Right cardiac atrium (tissue), 5 donors: ENCODE data around the gene NAP1L1. TPM values are rescaled to one million over a fixed set of nuclear protein-coding genes. Genes with fewer than 3 reads are reported as not detected.
A peak's percentile ranks its signal among the peaks of the same experiment; 100 is the strongest.
"Not testable (repeated sequence)": the region's sequence is repeated elsewhere in the genome, so short reads cannot be mapped to it uniquely, and the experiment has no call there.

Experiments
- ATAC-seq, 2 donors: fragments of 200-7000 bp; cut with Tn5 transposase; one replicate each; pipeline versions ENCODE4 v1.8.0 to v1.9.1; 2020; ENCODE audit warnings: moderate library complexity in 2 of 2, mild to moderate bottlenecking in 1 of 2
- DNase-seq, 3 donors: peaks; one replicate each; pipeline ENCODE4 v3.0.0-alpha.2; 2020
- H3K27ac ChIP-seq: one replicate; pipeline ENCODE4 v1.5.1; 2013; ENCODE audit warnings: mild to moderate bottlenecking, low read length, control low read depth, moderate library complexity
- H3K27me3 ChIP-seq: one replicate; pipeline ENCODE4 v1.6.1; 2013; ENCODE audit not compliant: control insufficient read depth, insufficient read depth
- H3K4me1 ChIP-seq: one replicate; pipeline ENCODE4 v1.6.1; 2013; ENCODE audit warnings: low read length; ENCODE audit not compliant: control insufficient read depth, insufficient read depth
- H3K4me3 ChIP-seq: one replicate; pipeline ENCODE4 v1.5.1; 2013; ENCODE audit warnings: low read length, control low read depth
- H3K9me3 ChIP-seq: one replicate; pipeline ENCODE4 v1.6.1; 2013; ENCODE audit warnings: low read length; ENCODE audit not compliant: control insufficient read depth
- WGBS: extraction: QIAGEN DNeasy Blood & Tissue Kit; methylation state at CpG from one replicate; pipeline ENCODE4 v1.1.7; 2013; 5-methylcytosine and 5-hydroxymethylcytosine counted together
- intact Hi-C, 4 donors: fragments of 100-400 bp; cut with DNase I; formaldehyde crosslinking; loops; one replicate each; pipeline versions ENCODE4 v1.11.0 to v1.14.0; 2022 to 2023
- polyA plus RNA-seq: library from polyadenylated mRNA; stranded (reverse); fragments of 200-250 nt; gene quantifications from one replicate; pipeline ENCODE4 v1.2.3, GENCODE V29; 2013
- total RNA-seq, 4 donors: library from RNA; stranded (reverse); fragmentation: NEBNext Ultra II Directional; extraction: Animal tissue kit (Norgen Biotek cat#: 25700); gene quantifications; one replicate each; pipeline ENCODE4 v1.2.1, GENCODE V29; 2021
- donor health status: healthy with polysubstance abuse.
- donor health status: DM: no; HTN: yes; CAD: no.
- donor health status: DM: no; HTN: no; CAD: no.
- donor health status: DM: no; HTN: yes; CAD: no; lungs with severe emphysema.
- donor health status: DM: yes; HTN: yes; CAD: no.

Gene NAP1L1
- total and polyA plus RNA-seq, 5 donors: 335 to 471 (median 371) TPM

GRCh38 chr12:75998292-75999063 is 86.0 kb downstream of the NAP1L1 start:
- intact Hi-C loops: no loop called here
- H3K9me3 ChIP-seq: no peaks in the 10 kb centered on the region

GRCh38 chr12:75997658-75998057 is 86.8 kb downstream of the NAP1L1 start:
- ATAC-seq: no peak
- 67% methylated on average over 3 of the region's 3 CpGs for WGBS
- Histone ChIP-seq H3K4me3 (no peak overlapping the region), H3K27me3 (no peaks in the 10 kb centered on the region), H3K27ac (no peak overlapping the region), H3K4me1 (peaks cover 2% of the 10 kb centered on the region), H3K9me3 (no peaks in the 10 kb centered on the region)
- intact Hi-C loops: no loop called here
- no peak for DNase-seq

More at GRCh38 chr12:75998292-75999063, 86.0 kb downstream of the NAP1L1 start:
- peaks cover 2% of the 10 kb centered on the region for H3K4me1 ChIP-seq
- ATAC-seq: no peak
- H3K27me3 ChIP-seq: no peaks in the 10 kb centered on the region
- no peak overlapping the region for H3K27ac ChIP-seq
- no peak for DNase-seq
- no peak overlapping the region for H3K4me3 ChIP-seq
- 75% methylated on average over 4 of the region's 4 CpGs for WGBS

- no peak overlapping the region for H3K4me3 ChIP-seq
- H3K27me3 ChIP-seq: no peaks in the 10 kb centered on the region
- WGBS: 9% methylated on average over 1 of the region's 1 CpG
- ATAC-seq (peak; percentile 43 to 64), DNase-seq (peak in 1 of 3 donors; percentile 48)
- H3K4me1 ChIP-seq: peaks cover 2% of the 10 kb centered on the region
- no peak overlapping the region for H3K27ac ChIP-seq
- no peaks in the 10 kb centered on the region for H3K9me3 ChIP-seq
- intact Hi-C loops: no loop called here
These were observed 87.5 kb downstream of the NAP1L1 start for GRCh38 chr12:75996861-75997447.

GRCh38 chr12:75995691-75996090 is 88.8 kb downstream of the NAP1L1 start:
- Histone ChIP-seq H3K9me3 (no peaks in the 10 kb centered on the region), H3K27ac (no peak overlapping the region), H3K4me3 (no peak overlapping the region), H3K27me3 (no peaks in the 10 kb centered on the region), H3K4me1 (peaks cover 2% of the 10 kb centered on the region)
- intact Hi-C loops: no loop called here
- ATAC-seq: no peak
- no peak for DNase-seq

GRCh38 chr12:75994069-75994740 is 90.3 kb downstream of the NAP1L1 start:
- Histone ChIP-seq H3K9me3 (no peaks in the 10 kb centered on the region), H3K4me1 (peaks cover 2% of the 10 kb centered on the region), H3K4me3 (no peak overlapping the region), H3K27ac (no peak overlapping the region), H3K27me3 (no peaks in the 10 kb centered on the region)
- ATAC-seq (no peak), DNase-seq (no peak)
- WGBS: 78% methylated on average over 4 of the region's 4 CpGs
- intact Hi-C loops: no loop called here

GRCh38 chr12:75991753-75992152 is 92.7 kb downstream of the NAP1L1 start:
- Histone ChIP-seq H3K4me1 (no peaks in the 10 kb centered on the region), H3K9me3 (no peaks in the 10 kb centered on the region), H3K27me3 (no peaks in the 10 kb centered on the region), H3K4me3 (no peak overlapping the region), H3K27ac (no peak overlapping the region)
- WGBS: 86% methylated on average over 5 of the region's 5 CpGs
- no peak for ATAC-seq
- no peak for DNase-seq
- intact Hi-C loops: no loop called here

GRCh38 chr12:75990189-75990912 is 94.1 kb downstream of the NAP1L1 start:
- Histone ChIP-seq H3K4me1 (no peaks in the 10 kb centered on the region), H3K27me3 (no peaks in the 10 kb centered on the region), H3K27ac (no peak overlapping the region), H3K4me3 (no peak overlapping the region), H3K9me3 (no peaks in the 10 kb centered on the region)
- whole genome bisulfite sequencing: 78% methylated on average over 4 of the region's 4 CpGs
- no peak for DNase-seq
- intact Hi-C loops: no loop called here
- no peak for ATAC-seq

GRCh38 chr12:75987709-75988108 is 96.8 kb downstream of the NAP1L1 start:
- H3K4me3 ChIP-seq, ATAC-seq, intact Hi-C loops, H3K4me1 ChIP-seq, DNase-seq, H3K9me3 ChIP-seq, H3K27me3 ChIP-seq, H3K27ac ChIP-seq: not testable (repeated sequence)
- 99% methylated on average over 1 of the region's 1 CpG for WGBS

Other genes starting within 250 kb of the NAP1L1 start
- gene PHLDA1, start 52.9 kb downstream of the NAP1L1 start, total RNA-seq: 1 to 10 TPM; 2.0 to 5.9 (median 3.5) TPM
- 3.9 TPM for gene PHLDA1, start 52.9 kb downstream of the NAP1L1 start, polyA plus RNA-seq